NCI-H1092 (cell line): ENCODE results near the gene HAPLN1.

Experiments
- DNase-seq: peaks from one replicate; lab custom pipeline; 2025; lab: John Stamatoyannopoulos, UW

HAPLN1 gene

GRCh38 chr5:83641946-83642345 lies 78.7 kb downstream of the HAPLN1 start:
- no peak for DNase-seq

GRCh38 chr5:83639911-83640310 lies 80.7 kb downstream of the HAPLN1 start:
- no peak for DNase-seq

GRCh38 chr5:83636156-83636555 lies 84.5 kb downstream of the HAPLN1 start:
- DNase-seq, result no peak

GRCh38 chr5:83633285-83633684 lies 87.4 kb downstream of the HAPLN1 start:
- DNase-seq, result no peak

- DNase-seq, result no peak
Measured at GRCh38 chr5:83632874-83633273, 87.8 kb downstream of the HAPLN1 start.

- no peak for DNase-seq
Measured at GRCh38 chr5:83628360-83628759, 92.3 kb downstream of the HAPLN1 start.

GRCh38 chr5:83614841-83615240 lies 105.8 kb downstream of the HAPLN1 start:
- no peak for DNase-seq

- DNase-seq, result no peak
Measured at GRCh38 chr5:83608122-83608521, 112.5 kb downstream of the HAPLN1 start.

- DNase-seq, result no peak
Measured at GRCh38 chr5:83595217-83595616, 125.4 kb downstream of the HAPLN1 start.

GRCh38 chr5:83590966-83591365 lies 129.7 kb downstream of the HAPLN1 start:
- DNase-seq, result no peak

- DNase-seq, result no peak
Measured at GRCh38 chr5:83589786-83590185, 130.9 kb downstream of the HAPLN1 start.
